ENCODE measurements around the gene PUM1. TPM values are rescaled to one million over a fixed set of nuclear protein-coding genes. Genes with fewer than 3 reads are reported as not detected.

Gene PUM1
- polyA plus RNA-seq, 3 donors from 2014 or later = 63.3 to 105 (median 103) TPM

DNA sequence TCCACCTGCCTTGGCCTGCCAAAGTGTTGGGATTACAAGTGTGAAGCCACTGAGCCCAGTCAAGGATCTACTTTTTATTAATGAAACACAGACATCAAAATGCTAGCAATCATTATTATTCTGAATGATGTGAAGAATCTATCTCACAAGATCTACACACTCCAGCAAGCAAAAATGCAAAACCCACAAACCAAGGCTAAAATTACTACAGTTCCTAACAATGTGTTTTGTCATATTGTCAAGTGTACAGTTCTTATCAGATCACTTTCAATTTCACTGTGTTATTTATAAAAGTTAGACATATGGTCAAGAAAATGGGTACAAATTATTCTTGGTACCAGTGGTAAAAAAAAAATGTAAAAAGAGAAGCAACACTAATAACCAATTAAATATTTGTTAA lies 95.6 kb downstream of the PUM1 start:
- Mint-ChIP-seq H3K27me3 (ENCODE audit: low read depth in 3 of 3) (peaks cover 0 to 2% (median 1%) of the 10 kb centered on the region in 3 donors), H3K4me1 (peaks cover 29 to 61% of the 10 kb centered on the region in 2 donors), H3K36me3 (peaks cover 10 to 37% (median 25%) of the 10 kb centered on the region in 3 donors), H3K27ac (peak overlapping the region in 2 of 6 donors; percentile 24 to 35), H3K4me3 (no peak overlapping the region), H3K9me3 (no peaks in the 10 kb centered on the region)
- no peak for DNase-seq

DNA sequence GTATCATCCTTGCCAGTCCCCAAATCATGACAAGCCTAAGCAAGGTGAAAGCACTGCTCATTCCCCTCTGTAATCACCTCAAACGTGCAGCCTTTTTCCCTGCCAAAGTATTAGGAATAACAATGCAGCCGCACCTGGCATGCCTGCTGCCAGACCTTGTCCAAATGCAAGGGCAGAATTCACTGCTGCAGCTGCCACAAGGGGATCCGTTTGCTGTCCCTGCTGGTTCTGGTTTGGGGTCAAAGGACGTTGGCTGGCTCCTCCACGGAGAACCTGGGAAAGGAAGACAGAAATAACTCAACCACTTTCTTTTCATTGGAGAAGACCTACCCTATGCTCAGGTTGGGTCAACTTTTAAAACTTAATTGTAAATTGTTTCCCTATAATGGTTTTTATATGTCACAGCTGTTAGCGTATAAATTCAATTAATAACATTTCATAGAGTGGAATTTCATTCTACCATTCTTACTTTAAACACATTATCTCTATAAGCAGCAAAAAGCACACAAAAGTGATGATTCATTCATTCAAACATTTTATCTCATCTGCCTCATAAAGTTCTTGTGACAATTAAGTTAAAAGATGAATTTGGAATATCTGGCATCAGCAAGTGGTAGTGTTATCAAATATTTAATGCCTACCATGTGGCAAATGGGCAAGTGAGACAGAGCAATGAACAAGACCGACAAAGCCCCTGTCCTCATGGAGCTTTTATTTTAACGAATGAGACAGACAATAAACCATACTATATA lies 97.1 kb downstream of the PUM1 start:
- Mint-ChIP-seq H3K36me3 (peaks cover 10 to 42% (median 32%) of the 10 kb centered on the region in 3 donors), H3K27me3 (ENCODE audit: low read depth in 3 of 3) (peaks cover 0 to 2% (median 1%) of the 10 kb centered on the region in 3 donors), H3K4me1 (peaks cover 27 to 52% of the 10 kb centered on the region in 2 donors), H3K27ac (no peak overlapping the region), H3K4me3 (no peak overlapping the region), H3K9me3 (no peaks in the 10 kb centered on the region)
- DNase-seq = no peak

DNA sequence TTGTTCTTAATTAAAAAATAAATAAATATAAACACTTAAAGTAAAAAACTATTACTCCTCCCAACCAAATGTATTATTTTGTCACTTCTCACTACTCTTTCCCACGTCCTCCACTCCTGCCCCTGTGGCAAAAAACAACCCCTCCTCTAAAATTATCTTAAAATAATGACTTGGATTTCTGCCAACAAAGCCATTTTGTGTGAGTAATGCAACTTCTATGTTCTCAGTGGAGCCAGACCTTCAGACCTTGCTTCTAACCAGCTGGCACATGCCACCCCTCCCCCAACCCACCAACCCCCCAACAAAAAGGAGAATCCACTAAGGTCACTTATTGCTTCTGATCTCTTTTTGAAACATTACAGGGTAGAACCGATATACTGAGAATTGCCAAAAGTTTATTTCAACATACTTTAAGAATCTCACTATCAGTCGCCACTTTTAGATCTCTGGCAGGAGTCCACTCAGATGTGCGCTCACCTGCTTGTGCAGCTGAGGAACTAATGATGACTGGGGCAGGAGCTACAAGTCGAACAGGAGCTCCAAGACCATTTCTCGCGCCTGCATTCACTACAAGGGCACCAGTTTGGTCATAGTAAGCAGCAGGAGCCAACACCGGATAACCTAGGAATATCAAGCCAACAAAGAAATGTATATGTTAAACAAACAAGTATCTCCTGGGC lies 98.7 kb downstream of the PUM1 start:
- DNase-seq = no peak
- H3K9me3 Mint-ChIP-seq = no peaks in the 10 kb centered on the region
- H3K36me3 Mint-ChIP-seq = peaks cover 10 to 53% (median 35%) of the 10 kb centered on the region in 3 donors
- peaks cover 0 to 2% (median 0%) of the 10 kb centered on the region in 3 donors for H3K27me3 Mint-ChIP-seq (ENCODE audit: low read depth in 3 of 3)
- H3K4me3 Mint-ChIP-seq = no peak overlapping the region
- H3K27ac Mint-ChIP-seq = no peak overlapping the region
- peaks cover 27 to 54% of the 10 kb centered on the region in 2 donors for H3K4me1 Mint-ChIP-seq

DNA sequence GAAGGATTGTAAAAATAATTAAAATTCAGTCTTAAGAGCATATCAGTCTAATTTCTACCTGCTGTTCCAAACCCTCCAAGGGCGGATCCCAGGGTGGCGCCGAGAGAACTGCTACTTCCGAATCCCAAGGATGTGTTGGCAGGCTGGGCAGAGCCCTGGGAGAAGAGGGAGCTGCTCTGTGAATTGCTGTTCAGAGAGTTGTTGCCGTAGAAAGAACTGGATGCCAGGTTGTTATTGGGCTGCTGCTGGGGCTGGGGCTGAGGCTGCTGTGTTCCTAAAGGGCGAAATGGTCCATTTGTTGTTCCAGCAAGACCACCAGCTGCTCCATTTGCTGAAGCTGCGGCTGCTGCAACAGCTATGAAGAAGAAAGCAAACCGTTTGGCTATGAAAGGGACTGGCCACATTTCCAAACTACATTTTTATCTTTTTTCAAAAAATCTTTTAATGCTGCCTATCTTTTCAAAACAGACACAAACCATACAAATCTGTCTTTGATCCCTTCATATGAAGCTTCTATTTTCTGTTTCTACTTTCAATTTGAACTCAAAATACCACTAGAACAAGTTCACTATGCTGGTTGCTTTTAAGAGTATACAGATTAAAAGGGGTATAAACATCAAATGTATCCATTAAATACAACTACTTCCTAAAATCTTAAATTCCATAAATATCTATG lies 99.5 kb downstream of the PUM1 start:
- H3K27ac Mint-ChIP-seq = no peak overlapping the region
- H3K4me1 Mint-ChIP-seq = peaks cover 27 to 50% of the 10 kb centered on the region in 2 donors
- no peaks in the 10 kb centered on the region for H3K27me3 Mint-ChIP-seq (ENCODE audit: low read depth in 3 of 3)
- DNase-seq = no peak
- no peak overlapping the region for H3K4me3 Mint-ChIP-seq
- peaks cover 10 to 58% (median 35%) of the 10 kb centered on the region in 3 donors for H3K36me3 Mint-ChIP-seq
- H3K9me3 Mint-ChIP-seq = no peaks in the 10 kb centered on the region

DNA sequence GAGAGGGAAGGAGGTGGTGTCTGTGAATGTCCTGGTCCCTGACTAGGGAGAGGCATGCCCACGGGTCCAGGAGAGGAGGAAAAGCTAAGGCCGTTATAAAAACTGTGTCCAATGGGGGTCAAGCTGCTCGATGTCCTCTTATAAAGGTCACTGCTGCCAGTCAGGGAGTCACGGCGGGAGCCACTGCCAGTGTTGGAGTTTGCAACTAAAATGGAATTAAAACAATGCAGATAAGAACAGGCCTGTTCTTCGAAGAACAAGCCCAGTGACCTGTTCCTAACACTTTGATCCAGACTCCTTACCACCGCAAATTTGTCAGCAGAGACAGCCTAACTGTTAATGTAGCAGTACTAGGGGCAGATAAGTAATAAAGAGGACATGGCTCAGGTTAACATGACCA lies 100.8 kb downstream of the PUM1 start:
- Mint-ChIP-seq H3K27ac (no peak overlapping the region), H3K27me3 (ENCODE audit: low read depth in 3 of 3) (peaks cover 0 to 2% (median 0%) of the 10 kb centered on the region in 3 donors), H3K36me3 (peaks cover 16 to 64% (median 35%) of the 10 kb centered on the region in 3 donors), H3K4me1 (peaks cover 19 to 46% of the 10 kb centered on the region in 2 donors), H3K4me3 (no peak overlapping the region), H3K9me3 (no peaks in the 10 kb centered on the region)
- no peak for DNase-seq

DNA sequence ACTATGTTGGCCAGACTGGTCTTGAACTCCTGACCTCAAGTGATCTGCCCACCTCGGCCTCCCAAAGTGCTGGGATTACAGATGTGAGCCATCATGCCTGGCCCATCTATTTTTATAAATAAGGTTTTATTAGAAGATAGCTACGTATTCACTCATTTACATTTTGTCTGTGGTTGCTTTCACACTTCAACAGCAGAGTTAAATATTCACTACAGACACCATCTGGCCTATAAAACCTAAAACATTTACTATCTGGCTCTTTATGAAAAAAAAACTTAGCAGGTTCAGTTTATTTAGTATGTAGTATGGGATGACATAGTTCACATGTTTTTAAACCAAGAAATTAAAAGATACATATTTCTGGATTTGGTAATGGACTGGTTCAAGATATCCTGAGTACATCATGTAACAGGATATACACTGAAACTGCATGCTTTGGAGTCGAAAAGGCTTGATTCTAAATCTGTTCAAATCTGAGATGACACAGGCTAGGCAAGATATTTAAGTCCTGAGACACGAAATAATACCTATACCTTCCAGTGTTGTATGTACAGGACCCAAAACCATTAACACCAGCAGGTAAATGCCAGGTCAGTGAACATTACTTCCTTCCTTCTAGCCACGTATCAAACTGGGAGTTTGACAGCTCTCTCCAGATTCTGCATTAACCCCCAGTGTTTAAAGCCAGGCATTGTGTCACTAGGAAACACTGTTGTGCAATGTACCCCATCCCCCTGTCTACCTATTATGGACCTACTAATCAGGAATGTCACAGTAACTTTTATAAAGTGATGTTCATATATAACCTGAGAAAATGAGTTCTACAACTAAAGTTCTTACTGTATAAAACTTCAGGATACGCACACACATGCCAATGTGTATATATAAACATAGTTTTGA lies 102.7 kb downstream of the PUM1 start:
- H3K27me3 Mint-ChIP-seq (ENCODE audit: low read depth in 3 of 3) = peaks cover 0 to 2% (median 0%) of the 10 kb centered on the region in 3 donors
- H3K4me1 Mint-ChIP-seq = peaks cover 20 to 46% of the 10 kb centered on the region in 2 donors
- no peak for DNase-seq
- H3K4me3 Mint-ChIP-seq = no peak overlapping the region
- H3K36me3 Mint-ChIP-seq = peaks cover 25 to 64% (median 27%) of the 10 kb centered on the region in 3 donors
- no peaks in the 10 kb centered on the region for H3K9me3 Mint-ChIP-seq
- peak overlapping the region in 4 of 6 donors; percentile 13 to 57 (median 20) for H3K27ac Mint-ChIP-seq

DNA sequence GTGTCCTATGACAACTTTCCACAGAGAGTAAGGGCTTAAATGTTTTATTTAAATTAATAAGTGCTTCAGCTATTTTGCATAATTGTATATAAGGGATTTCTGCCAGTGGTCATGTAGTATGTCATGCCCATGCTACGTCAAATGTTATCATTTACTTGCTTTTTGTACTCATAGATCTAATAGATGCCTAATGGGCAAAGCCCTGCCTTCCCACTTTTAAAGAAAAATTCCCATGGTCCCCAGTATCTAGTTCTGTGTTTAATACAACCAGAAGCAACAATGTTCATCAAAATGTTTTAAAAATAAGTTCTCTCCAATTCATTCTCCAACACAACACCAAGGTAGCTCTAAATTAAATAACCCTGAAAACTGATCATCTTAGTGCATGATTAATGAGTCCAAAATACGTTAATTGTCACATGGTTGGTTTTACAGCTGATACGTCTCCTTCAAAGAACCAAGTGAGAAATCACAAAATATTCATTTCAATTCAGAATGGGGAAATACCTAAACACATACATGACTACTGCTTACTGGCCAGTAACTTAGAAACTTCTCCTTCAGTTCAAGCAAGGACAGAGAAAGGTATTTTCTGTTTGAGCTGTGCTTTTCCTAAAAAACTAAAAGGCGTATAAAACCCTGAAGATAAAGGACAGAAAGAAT lies 107.8 kb downstream of the PUM1 start:
- H3K4me3 Mint-ChIP-seq = no peak overlapping the region
- peaks cover 0 to 3% (median 0%) of the 10 kb centered on the region in 3 donors for H3K27me3 Mint-ChIP-seq (ENCODE audit: low read depth in 3 of 3)
- DNase-seq = no peak
- H3K4me1 Mint-ChIP-seq = peaks cover 16 to 45% of the 10 kb centered on the region in 2 donors
- peak overlapping the region in 2 of 6 donors; percentile 3 to 10 for H3K27ac Mint-ChIP-seq
- peaks cover 5 to 33% (median 24%) of the 10 kb centered on the region in 3 donors for H3K36me3 Mint-ChIP-seq
- H3K9me3 Mint-ChIP-seq = no peaks in the 10 kb centered on the region

DNA sequence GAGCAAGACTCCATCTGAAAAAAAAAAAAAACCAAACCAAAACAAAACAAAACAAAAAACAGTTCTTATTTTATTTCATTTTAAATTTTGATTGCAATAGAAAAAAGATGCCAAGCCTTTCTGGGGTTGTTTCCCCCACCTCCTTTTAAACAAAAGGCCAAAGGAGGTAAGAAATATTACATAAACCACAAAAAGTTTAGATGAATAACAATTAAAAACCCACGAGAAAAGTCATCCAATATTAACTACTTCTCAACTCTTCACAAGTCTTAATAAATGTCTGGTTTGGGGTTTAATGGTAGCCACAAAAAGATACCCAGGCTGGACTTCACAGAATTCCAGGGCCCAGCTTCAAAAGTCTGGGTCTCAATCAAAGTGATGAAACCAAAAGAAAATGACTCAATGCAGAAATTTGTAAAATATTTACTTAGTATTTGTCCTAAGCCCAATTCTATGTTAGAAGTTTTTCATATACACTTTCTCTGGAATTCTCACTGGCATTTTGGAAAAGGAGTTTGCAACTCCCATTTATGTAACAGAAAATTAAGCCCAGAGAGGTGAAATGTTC lies 110.0 kb downstream of the PUM1 start:
- H3K9me3 Mint-ChIP-seq = no peaks in the 10 kb centered on the region
- peaks cover 13 to 37% (median 34%) of the 10 kb centered on the region in 3 donors for H3K36me3 Mint-ChIP-seq
- H3K27ac Mint-ChIP-seq = no peak overlapping the region
- no peak for DNase-seq
- peaks cover 18 to 41% of the 10 kb centered on the region in 2 donors for H3K4me1 Mint-ChIP-seq
- peaks cover 0 to 3% (median 0%) of the 10 kb centered on the region in 3 donors for H3K27me3 Mint-ChIP-seq (ENCODE audit: low read depth in 3 of 3)
- H3K4me3 Mint-ChIP-seq = no peak overlapping the region

DNA sequence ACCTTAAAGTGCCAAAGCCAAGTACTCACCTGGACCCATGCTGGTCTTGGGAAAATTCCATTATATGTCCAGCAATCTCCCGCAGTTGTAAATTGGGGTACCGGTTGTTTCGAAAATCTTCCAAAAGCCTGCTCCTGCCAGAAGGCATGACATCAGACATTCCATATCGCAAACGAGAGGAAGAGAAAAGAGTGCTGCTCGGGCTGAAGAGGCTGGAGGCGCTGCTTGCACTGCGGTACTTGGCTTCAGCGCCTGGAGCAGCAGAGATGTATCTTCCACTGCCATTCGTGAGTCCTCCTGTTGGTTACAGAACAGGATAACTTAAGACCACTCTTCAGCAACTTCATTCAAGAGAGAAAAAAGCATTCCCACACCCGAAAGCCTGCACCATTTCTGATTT lies 111.8 kb downstream of the PUM1 start:
- Mint-ChIP-seq H3K4me1 (peaks cover 14 to 33% of the 10 kb centered on the region in 2 donors), H3K27ac (peak overlapping the region in 1 of 6 donors; percentile 20), H3K9me3 (no peaks in the 10 kb centered on the region), H3K4me3 (no peak overlapping the region), H3K36me3 (peaks cover 19 to 36% (median 24%) of the 10 kb centered on the region in 3 donors), H3K27me3 (ENCODE audit: low read depth in 3 of 3) (peaks cover 0 to 3% (median 0%) of the 10 kb centered on the region in 3 donors)
- no peak for DNase-seq

DNA sequence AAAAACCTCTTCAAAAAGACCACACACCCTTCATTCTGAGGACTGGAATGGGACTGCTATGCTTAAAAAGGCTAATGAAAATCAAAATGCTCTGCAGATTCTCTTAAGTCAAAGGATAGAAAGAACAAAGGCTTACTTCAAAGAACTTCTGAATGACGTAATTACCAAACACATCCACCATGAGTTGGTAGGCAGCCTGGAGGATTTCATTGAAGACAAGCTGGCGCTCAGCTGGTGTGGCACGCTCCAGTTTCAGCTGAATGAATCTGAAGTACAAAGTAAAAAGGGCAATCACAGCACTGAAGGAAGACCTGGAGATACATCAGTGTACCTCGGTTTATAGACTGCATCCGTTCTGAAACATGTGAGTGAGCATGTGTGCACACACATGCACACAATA lies 113.4 kb downstream of the PUM1 start:
- Mint-ChIP-seq H3K9me3 (no peaks in the 10 kb centered on the region), H3K4me1 (peaks cover 25 to 37% of the 10 kb centered on the region in 2 donors), H3K36me3 (peaks cover 23 to 46% (median 28%) of the 10 kb centered on the region in 3 donors), H3K27me3 (ENCODE audit: low read depth in 3 of 3) (peaks cover 0 to 3% (median 0%) of the 10 kb centered on the region in 3 donors), H3K27ac (peak overlapping the region in 2 of 6 donors; percentile 45 to 49), H3K4me3 (no peak overlapping the region)
- DNase-seq = no peak

DNA sequence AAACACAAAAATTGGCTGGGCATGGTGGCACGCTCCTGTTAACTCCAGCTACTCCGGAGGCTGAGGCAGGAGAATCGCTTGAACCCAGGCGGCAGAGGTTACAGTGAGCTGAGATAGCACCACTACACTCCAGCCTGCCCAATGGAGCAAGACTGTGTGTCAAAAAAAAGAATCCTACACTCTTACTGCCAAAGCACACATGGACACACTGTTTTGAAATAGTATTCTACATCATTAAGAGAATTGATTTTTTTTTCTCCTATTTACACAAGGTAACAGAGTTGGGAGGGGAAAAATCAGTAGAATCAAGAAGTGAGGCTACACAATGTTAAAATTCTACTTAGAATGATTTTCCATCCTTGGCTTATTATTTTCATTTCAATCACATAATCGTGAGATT lies 114.8 kb downstream of the PUM1 start:
- peaks cover 0 to 2% (median 0%) of the 10 kb centered on the region in 3 donors for H3K27me3 Mint-ChIP-seq (ENCODE audit: low read depth in 3 of 3)
- H3K4me1 Mint-ChIP-seq = peaks cover 23 to 38% of the 10 kb centered on the region in 2 donors
- H3K9me3 Mint-ChIP-seq = no peaks in the 10 kb centered on the region
- H3K27ac Mint-ChIP-seq = no peak overlapping the region
- no peak overlapping the region for H3K4me3 Mint-ChIP-seq
- no peak for DNase-seq
- H3K36me3 Mint-ChIP-seq = peaks cover 26 to 47% (median 28%) of the 10 kb centered on the region in 3 donors

DNA sequence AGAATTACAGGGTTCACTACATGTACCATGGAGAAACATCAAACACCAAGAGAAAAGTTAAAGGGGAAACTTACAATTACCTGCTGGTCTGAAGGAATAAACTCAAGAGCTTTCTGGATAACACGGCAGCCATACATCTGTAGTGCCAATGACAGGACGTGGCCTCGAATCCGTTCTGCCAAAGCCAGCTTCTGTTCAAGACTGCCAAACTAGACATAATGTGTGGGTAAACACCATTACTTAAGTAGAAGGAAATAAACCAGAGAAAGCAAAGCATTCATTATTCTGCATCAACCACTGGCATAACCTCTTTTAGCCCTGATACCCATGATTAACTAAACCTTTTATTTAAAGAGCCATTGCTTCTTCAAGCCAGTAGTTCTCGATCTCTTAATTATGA lies 115.5 kb downstream of the PUM1 start:
- Mint-ChIP-seq H3K4me1 (peaks cover 23 to 41% of the 10 kb centered on the region in 2 donors), H3K4me3 (no peak overlapping the region), H3K27ac (peak overlapping the region in 1 of 6 donors; percentile 27), H3K27me3 (ENCODE audit: low read depth in 3 of 3) (peaks cover 0 to 2% (median 0%) of the 10 kb centered on the region in 3 donors), H3K9me3 (no peaks in the 10 kb centered on the region), H3K36me3 (peaks cover 30 to 51% (median 33%) of the 10 kb centered on the region in 3 donors)
- DNase-seq = no peak

Measured in immature natural killer cell (primary cell).